Transverse colon (tissue), 4 donors: ENCODE data around the gene LAMTOR4.

ENCODE experiments used
- POLR2A ChIP-seq: fragments of 450-650 bp; IDR thresholded peaks from one replicate; pipeline ENCODE4 v1.6.1; 2016; ENCODE audit warnings: antibody characterized with exemption, mild to moderate bottlenecking, moderate library complexity
- POLR2AphosphoS5 ChIP-seq, 3 donors: sonication (generic); formaldehyde crosslinking; IDR thresholded peaks; one replicate each; pipeline ENCODE4 v1.6.1; 2016; ENCODE audit warnings: antibody characterized with exemption in 3 of 3
- TF ChIP-seq, protein P1 (sequence below), 5 experiments: fragments of 200-600 bp in 3 of 5; fragments of 450-650 bp in 2 of 5; sonication (generic) in 3 of 5; IDR thresholded peaks; 1 replicate in 2 of 5; 2 replicates in 3 of 5; pipeline ENCODE4 v1.5.1; 2016 to 2017; ENCODE audit warnings: antibody characterized with exemption in 5 of 5, inconsistent platforms in 3 of 5, mild to moderate bottlenecking in 2 of 5, moderate library complexity in 1 of 5

DNA sequence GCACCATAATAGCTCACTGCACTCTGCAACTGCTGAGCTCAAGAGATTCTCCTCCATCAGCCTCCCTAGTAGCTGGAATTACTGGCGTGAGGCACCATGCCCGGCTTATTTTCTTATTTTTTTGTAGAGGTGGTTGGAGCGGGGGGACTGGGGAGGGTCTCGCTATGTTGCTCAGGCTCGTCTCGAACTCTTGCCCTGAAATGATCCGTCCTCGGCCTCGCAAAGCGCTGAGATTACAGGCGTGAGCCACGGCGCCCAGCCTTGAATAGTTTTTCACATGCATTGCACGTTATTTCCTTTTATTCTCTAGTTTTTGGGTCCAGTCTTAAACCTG lies 526 bp upstream of the LAMTOR4 start:
- TF ChIP-seq, protein P1, sequence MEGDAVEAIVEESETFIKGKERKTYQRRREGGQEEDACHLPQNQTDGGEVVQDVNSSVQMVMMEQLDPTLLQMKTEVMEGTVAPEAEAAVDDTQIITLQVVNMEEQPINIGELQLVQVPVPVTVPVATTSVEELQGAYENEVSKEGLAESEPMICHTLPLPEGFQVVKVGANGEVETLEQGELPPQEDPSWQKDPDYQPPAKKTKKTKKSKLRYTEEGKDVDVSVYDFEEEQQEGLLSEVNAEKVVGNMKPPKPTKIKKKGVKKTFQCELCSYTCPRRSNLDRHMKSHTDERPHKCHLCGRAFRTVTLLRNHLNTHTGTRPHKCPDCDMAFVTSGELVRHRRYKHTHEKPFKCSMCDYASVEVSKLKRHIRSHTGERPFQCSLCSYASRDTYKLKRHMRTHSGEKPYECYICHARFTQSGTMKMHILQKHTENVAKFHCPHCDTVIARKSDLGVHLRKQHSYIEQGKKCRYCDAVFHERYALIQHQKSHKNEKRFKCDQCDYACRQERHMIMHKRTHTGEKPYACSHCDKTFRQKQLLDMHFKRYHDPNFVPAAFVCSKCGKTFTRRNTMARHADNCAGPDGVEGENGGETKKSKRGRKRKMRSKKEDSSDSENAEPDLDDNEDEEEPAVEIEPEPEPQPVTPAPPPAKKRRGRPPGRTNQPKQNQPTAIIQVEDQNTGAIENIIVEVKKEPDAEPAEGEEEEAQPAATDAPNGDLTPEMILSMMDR (IDR thresholded peaks at IDR 0.05), result no peak
- TF ChIP-seq POLR2AphosphoS5 (IDR thresholded peaks at IDR 0.05) (no peak), POLR2A (no peak)
